Measurements from ENCODE around the gene DPYSL4.

DNA sequence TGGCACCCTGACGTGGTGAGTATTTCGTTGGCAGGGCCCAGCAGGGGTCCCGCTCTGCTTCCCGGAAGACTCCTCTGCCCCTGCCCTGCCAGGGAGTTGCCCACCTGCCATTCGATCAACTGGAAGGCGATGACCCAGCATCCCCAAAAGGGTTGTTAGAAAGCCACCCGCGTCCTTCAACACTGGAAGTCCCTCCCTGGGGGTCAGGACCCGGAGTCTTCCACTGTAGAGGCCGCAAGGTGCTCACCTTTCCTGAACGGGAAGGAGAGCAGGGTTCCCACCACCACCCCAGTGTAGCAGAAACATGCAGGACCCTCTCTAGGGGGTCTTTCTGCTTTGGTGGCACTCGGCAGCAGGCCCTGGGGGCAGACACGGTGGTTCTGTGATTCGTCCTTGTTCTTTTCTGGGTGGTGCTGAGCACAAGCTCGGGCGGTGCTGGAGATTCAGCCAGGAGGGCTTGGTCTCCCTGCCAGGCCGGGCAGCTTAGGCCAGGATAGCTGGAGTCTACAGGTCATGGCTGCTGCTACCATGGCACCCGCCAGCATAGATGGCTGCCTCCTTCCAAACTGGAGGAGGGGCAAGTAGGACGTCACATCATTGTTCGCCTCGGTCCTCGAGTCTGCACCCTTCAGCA lies 19.6 kb upstream of the DPYSL4 start:
- TF ChIP-seq, protein P1, sequence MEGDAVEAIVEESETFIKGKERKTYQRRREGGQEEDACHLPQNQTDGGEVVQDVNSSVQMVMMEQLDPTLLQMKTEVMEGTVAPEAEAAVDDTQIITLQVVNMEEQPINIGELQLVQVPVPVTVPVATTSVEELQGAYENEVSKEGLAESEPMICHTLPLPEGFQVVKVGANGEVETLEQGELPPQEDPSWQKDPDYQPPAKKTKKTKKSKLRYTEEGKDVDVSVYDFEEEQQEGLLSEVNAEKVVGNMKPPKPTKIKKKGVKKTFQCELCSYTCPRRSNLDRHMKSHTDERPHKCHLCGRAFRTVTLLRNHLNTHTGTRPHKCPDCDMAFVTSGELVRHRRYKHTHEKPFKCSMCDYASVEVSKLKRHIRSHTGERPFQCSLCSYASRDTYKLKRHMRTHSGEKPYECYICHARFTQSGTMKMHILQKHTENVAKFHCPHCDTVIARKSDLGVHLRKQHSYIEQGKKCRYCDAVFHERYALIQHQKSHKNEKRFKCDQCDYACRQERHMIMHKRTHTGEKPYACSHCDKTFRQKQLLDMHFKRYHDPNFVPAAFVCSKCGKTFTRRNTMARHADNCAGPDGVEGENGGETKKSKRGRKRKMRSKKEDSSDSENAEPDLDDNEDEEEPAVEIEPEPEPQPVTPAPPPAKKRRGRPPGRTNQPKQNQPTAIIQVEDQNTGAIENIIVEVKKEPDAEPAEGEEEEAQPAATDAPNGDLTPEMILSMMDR (IDR thresholded peaks at IDR 0.05): no peak
- no peak for TF ChIP-seq POLR2A (IDR thresholded peaks at IDR 0.05)

Measured in Peyer's patch (tissue), 4 donors.